GM23248 (cell line): Measurements from ENCODE around the gene ERP27. TPM values are rescaled to one million over a fixed set of nuclear protein-coding genes. Genes with fewer than 3 reads are reported as not detected.

Source experiments
- DNase-seq: peaks from one replicate; pipeline ENCODE4 v3.0.0-alpha.2; 2015
- H2AFZ ChIP-seq: fragments of 200-600 bp; sonication (generic); 2 replicates; pipeline ENCODE4 v1.6.1; 2016; ENCODE audit warnings: antibody characterized with exemption
- H3F3A ChIP-seq: fragments of 200-600 bp; sonication (generic); 2 replicates; pipeline ENCODE4 v1.6.1; 2016; ENCODE audit warnings: mild to moderate bottlenecking, antibody characterized with exemption, mixed run types; ENCODE audit not compliant: insufficient read depth
- H3K27ac ChIP-seq: fragments of 200-600 bp; sonication (generic); 2 replicates; pipeline ENCODE4 v1.5.1; 2016; ENCODE audit warnings: mild to moderate bottlenecking
- H3K27me3 ChIP-seq: fragments of 200-600 bp; sonication (generic); replicated peaks from 2 replicates; pipeline ENCODE4 v1.6.1; 2016; ENCODE audit warnings: mild to moderate bottlenecking; ENCODE audit not compliant: insufficient read depth
- H3K36me3 ChIP-seq: fragments of 200-600 bp; sonication (generic); 2 replicates; pipeline ENCODE4 v1.6.1; 2016; ENCODE audit warnings: low read depth, mild to moderate bottlenecking
- H3K4me1 ChIP-seq: fragments of 200-600 bp; sonication (generic); 2 replicates; pipeline ENCODE4 v1.6.1; 2016; ENCODE audit warnings: mild to moderate bottlenecking; ENCODE audit not compliant: insufficient read depth
- H3K4me2 ChIP-seq: fragments of 200-600 bp; sonication (generic); one replicate; pipeline ENCODE4 v1.6.1; 2016; ENCODE audit warnings: mild to moderate bottlenecking; ENCODE audit not compliant: unreplicated experiment
- H3K4me3 ChIP-seq: fragments of 200-600 bp; sonication (generic); 2 replicates; pipeline ENCODE4 v1.5.1; 2016; ENCODE audit warnings: mild to moderate bottlenecking
- H3K79me2 ChIP-seq: fragments of 200-600 bp; sonication (generic); 2 replicates; pipeline ENCODE4 v1.6.1; 2016; ENCODE audit warnings: mild to moderate bottlenecking; ENCODE audit not compliant: insufficient read depth
- H3K9ac ChIP-seq: fragments of 200-600 bp; sonication (generic); 2 replicates; pipeline ENCODE4 v1.6.1; 2016; ENCODE audit warnings: mild to moderate bottlenecking
- H3K9me2 ChIP-seq: fragments of 200-600 bp; sonication (generic); 2 replicates; pipeline ENCODE4 v1.6.1; 2016; ENCODE audit warnings: mixed run types, mild to moderate bottlenecking, moderate library complexity; ENCODE audit not compliant: insufficient read depth
- H3K9me3 ChIP-seq: fragments of 200-600 bp; sonication (generic); one replicate; pipeline ENCODE4 v1.6.1; 2017; ENCODE audit warnings: low read depth
- H4K20me1 ChIP-seq: fragments of 200-600 bp; sonication (generic); 2 replicates; pipeline ENCODE4 v1.6.0; 2016; ENCODE audit not compliant: insufficient read depth
- EZH2 ChIP-seq: fragments of 200-600 bp; sonication (generic); IDR thresholded peaks from 2 replicates; pipeline ENCODE4 v1.6.1; 2018; ENCODE audit warnings: antibody characterized with exemption, mild to moderate bottlenecking; ENCODE audit not compliant: insufficient read depth, poor library complexity, severe bottlenecking
- EZH2phosphoT487 ChIP-seq: fragments of 200-600 bp; sonication (generic); IDR thresholded peaks from 2 replicates; pipeline ENCODE4 v1.6.1; 2018; ENCODE audit warnings: antibody characterized with exemption, moderate library complexity, mild to moderate bottlenecking, low read depth; ENCODE audit not compliant: insufficient read depth
- WGBS, 2 experiments: methylation state at CpG; one replicate each; pipeline ENCODE4 v1.1.6; 2015 to 2017; ENCODE audit warnings: low lambda C conversion rate in 2 of 2, low coverage in 1 of 2; ENCODE audit errors: missing lambda C conversion rate in 2 of 2; 5-methylcytosine and 5-hydroxymethylcytosine counted together
- in situ Hi-C: fragments of 300-500 bp; cut with MboI; formaldehyde crosslinking; loops from 2 replicates; pipeline ENCODE4 v1.15.0; 2020
- polyA plus RNA-seq: library from polyadenylated mRNA; unstranded; fragments of >200 nt; fragmentation: Nextera tagmentation; extraction: Ambion mirVana; gene quantifications from 2 replicates; pipeline ENCODE4 v1.2.1, GENCODE V29; 2016
- total RNA-seq: library from RNA; depleted of rRNA; stranded (reverse); fragments of >200 nt; shearing (Covaris generic); gene quantifications from 2 replicates; pipeline ENCODE4 v1.2.3, GENCODE V29; 2014

The ERP27 gene
- total and polyA plus RNA-seq, 2 experiments from 2014 or later: not detected

DNA sequence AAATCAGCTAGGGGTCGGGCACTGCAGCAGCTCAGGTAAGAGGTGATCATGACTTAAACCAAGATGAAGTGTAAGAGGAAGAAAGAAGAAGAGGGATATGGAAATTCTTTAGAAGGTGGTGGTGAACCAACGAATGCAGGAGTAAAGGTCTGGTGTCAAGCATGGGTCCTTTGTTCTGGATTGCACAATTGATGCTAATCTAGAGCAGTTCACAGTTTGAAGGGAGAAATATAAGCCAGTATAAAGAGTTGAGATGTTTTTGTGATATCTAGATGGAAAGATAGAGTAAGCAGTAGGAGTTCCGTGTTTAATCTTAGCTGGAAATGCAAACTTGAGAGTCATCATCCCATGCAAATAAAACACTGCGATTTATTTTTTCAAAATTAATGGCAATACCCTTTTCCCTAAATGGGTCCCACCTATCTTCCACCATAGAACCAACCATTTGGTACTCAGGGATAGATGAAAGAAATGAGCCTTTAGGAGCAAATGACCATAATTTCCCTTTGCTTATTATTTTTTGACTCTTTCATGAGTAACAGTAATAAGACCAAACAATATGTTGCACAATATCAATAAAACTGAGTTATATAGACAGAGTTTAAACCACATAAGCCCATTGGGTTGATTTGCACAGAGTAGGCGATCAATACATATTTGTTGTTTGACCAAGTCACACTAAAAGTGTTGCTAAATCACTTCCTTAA, 37.7 kb downstream of the ERP27 start:
- H3F3A ChIP-seq: peaks cover 10% of the 10 kb centered on the region; the same call in 1 of the 2 replicates
- in situ Hi-C loops: no loop called here
- H3K27me3 ChIP-seq: no peaks in the 10 kb centered on the region
- no peak for TF ChIP-seq EZH2
- TF ChIP-seq EZH2phosphoT487: no peak
- no peaks in the 10 kb centered on the region for H4K20me1 ChIP-seq
- peaks cover 12% of the 10 kb centered on the region for H3K4me1 ChIP-seq
- no peak overlapping the region for H3K4me2 ChIP-seq
- DNase-seq: no peak
- H3K27ac ChIP-seq: no peak overlapping the region
- no peak overlapping the region for H3K9ac ChIP-seq
- no peaks in the 10 kb centered on the region for H3K9me2 ChIP-seq
- no peak overlapping the region for H2AFZ ChIP-seq
- H3K79me2 ChIP-seq: no peaks in the 10 kb centered on the region
- H3K4me3 ChIP-seq: no peak overlapping the region
- H3K36me3 ChIP-seq: no peaks in the 10 kb centered on the region
- no peaks in the 10 kb centered on the region for H3K9me3 ChIP-seq
- 69 to 71% methylated on average over 5 of the region's 5 CpGs for WGBS, 2 experiments

DNA sequence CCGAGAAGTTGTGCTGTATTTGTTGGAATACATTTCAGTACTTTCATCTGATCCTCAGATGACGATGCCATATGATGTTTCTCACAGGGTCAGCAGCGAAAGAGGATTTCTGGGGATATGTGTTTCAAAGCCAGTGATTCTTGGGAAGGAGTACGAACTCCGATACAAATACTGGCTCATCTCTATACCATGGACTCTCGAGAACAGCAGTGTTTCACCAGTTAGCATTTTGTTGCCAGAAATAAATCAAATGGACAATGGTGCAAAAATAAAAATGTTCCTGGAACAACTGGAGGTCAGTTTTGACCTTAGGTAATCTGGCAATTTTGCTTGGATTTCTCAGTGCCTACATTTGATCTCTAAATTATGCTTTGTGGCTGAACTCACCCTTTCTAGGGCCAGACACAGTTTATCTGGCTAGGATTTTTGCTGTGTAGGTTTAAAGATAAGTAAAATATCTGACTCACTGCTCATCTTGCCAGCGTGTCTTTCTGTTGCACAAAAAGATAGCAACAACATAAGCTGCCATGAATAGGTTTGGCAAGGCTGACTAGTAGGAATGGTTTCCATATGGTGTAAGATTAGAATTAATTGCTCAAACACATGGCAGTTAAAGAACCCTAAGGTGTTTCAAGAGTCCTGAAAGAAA, 41.7 kb downstream of the ERP27 start:
- Histone ChIP-seq H3F3A (peaks cover 10% of the 10 kb centered on the region; the same call in 1 of the 2 replicates), H3K27me3 (no peaks in the 10 kb centered on the region), H4K20me1 (no peaks in the 10 kb centered on the region), H3K79me2 (no peaks in the 10 kb centered on the region), H3K9me2 (no peaks in the 10 kb centered on the region), H3K9me3 (no peaks in the 10 kb centered on the region), H3K9ac (peak overlapping the region; percentile 16; the same call in 1 of the 2 replicates), H3K27ac (peak overlapping the region; percentile 43), H2AFZ (peak overlapping the region; percentile 33; the same call in 1 of the 2 replicates), H3K4me1 (peaks cover 12% of the 10 kb centered on the region), H3K4me2 (peak overlapping the region; percentile 68), H3K36me3 (no peaks in the 10 kb centered on the region), H3K4me3 (peak overlapping the region; percentile 29)
- peak; percentile 64 for DNase-seq
- no peak for TF ChIP-seq EZH2
- no peak for TF ChIP-seq EZH2phosphoT487
- in situ Hi-C loops: no loop called here
- WGBS, 2 experiments: 13% methylated on average over 7 of the region's 7 CpGs

DNA sequence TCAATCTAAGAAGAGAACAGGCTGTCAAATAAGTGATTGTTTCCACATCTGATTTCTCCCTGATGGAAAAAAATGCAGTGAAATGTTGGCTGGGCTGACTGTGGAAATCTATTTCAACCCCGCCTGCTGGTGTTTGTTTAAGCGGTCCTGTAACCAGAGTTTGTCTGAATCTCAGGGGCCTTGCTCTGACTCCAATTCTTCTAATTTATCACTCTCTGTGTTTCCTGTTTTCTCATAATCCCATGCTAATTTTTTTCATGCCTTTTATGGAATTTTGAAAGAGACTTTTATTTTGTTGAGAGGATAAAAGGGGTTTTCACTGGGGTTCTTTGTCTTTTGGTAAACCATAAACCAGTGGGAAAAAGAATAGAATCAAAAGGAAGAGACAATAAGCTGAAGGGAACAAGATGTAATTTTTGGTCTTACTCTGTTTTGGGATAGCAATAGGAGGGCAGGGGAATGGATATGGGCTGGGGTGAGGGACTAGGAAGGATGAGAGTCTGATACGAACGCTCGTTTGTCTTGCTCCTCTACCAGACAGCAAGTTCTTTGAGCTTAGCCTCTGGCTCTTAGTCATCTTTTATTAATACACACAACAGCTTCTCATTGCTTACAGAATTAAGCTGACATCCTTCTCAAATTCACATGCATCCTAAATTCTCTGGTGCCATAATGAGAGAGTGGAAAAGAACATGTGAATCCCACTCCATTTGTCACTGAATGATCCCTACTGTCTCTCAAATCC, 44.7 kb downstream of the ERP27 start:
- Histone ChIP-seq H3K4me3 (no peak overlapping the region), H3K27me3 (peaks cover 21% of the 10 kb centered on the region; the same call in 1 of the 2 replicates), H3K9me3 (no peaks in the 10 kb centered on the region), H3K36me3 (no peaks in the 10 kb centered on the region), H3K27ac (no peak overlapping the region), H3K4me1 (peaks cover 12% of the 10 kb centered on the region), H3K9ac (no peak overlapping the region), H3K79me2 (no peaks in the 10 kb centered on the region), H4K20me1 (no peaks in the 10 kb centered on the region), H2AFZ (no peak overlapping the region), H3F3A (peaks cover 10% of the 10 kb centered on the region; the same call in 1 of the 2 replicates), H3K4me2 (no peak overlapping the region), H3K9me2 (no peaks in the 10 kb centered on the region)
- in situ Hi-C loops: no loop called here
- TF ChIP-seq EZH2phosphoT487: no peak
- TF ChIP-seq EZH2: no peak
- 45 to 53% methylated on average over 5 of the region's 5 CpGs for WGBS, 2 experiments
- DNase-seq: no peak

DNA sequence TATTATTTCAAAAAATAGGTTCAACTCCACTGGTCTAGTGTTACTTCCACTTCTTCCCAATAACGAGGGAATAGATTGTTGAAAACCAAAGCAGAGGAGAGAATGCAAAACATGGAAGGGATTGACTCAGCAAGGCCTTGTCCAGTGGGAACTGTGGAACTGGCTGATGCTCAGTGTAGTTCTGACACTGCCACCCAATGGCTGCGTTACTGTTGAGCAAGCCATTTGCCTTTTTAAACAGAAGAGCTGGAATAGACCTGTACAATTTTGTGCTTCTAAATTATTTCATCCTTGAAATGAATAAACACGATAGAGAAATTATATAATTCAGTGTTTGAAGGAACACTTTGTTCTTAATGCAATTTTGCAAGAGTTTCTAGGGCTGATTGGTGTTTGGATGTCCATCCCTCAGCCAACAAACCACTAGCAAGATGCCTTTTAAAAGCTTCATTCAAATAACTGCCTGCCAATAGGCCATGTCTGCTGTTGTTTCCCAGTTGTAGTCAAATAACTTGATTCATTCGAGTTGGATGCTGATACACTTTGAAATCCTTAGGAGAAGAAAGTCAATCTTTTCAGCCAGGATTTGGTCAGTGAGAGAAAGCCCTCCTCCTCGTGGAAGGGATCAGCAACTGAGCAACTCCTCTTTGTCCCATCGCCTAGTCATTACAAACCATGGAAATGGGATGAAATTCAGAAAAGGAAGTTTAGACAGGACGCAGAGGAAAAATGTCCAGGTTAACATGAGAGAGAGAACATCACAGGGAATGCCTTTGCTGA, 45.4 kb downstream of the ERP27 start:
- peaks cover 27% of the 10 kb centered on the region; the same call in 1 of the 2 replicates for H3K27me3 ChIP-seq
- H3K9me3 ChIP-seq: no peaks in the 10 kb centered on the region
- no peak overlapping the region for H3K4me2 ChIP-seq
- peak; percentile 53 for DNase-seq
- H3K27ac ChIP-seq: no peak overlapping the region
- no peaks in the 10 kb centered on the region for H3K36me3 ChIP-seq
- 22 to 23% methylated on average over 7 of the region's 7 CpGs for WGBS, 2 experiments
- H3K9ac ChIP-seq: no peak overlapping the region
- in situ Hi-C loops: no loop called here
- TF ChIP-seq EZH2phosphoT487 (no peak), EZH2 (no peak)
- no peaks in the 10 kb centered on the region for H3K79me2 ChIP-seq
- peaks cover 10% of the 10 kb centered on the region; the same call in 1 of the 2 replicates for H3F3A ChIP-seq
- H3K9me2 ChIP-seq: no peaks in the 10 kb centered on the region
- no peaks in the 10 kb centered on the region for H4K20me1 ChIP-seq
- H2AFZ ChIP-seq: no peak overlapping the region
- no peak overlapping the region for H3K4me3 ChIP-seq
- peaks cover 12% of the 10 kb centered on the region for H3K4me1 ChIP-seq
